HL-60 (cell line): ENCODE measurements around the gene SLC25A17.

Experiments used
- GABPA ChIP-seq: IDR thresholded peaks from 2 replicates; pipeline ENCODE4 v1.6.1; 2012; ENCODE audit warnings: low read depth
- POLR2AphosphoS5 ChIP-seq: IDR thresholded peaks from 2 replicates; pipeline ENCODE4 v1.6.1; 2012; ENCODE audit warnings: low read depth
- REST ChIP-seq: IDR thresholded peaks from 2 replicates; pipeline ENCODE4 v1.6.1; 2012; ENCODE audit warnings: low read depth; ENCODE audit not compliant: insufficient replicate concordance
- SPI1 ChIP-seq: IDR thresholded peaks from 2 replicates; pipeline ENCODE4 v1.6.1; 2012; ENCODE audit warnings: low read depth, mild to moderate bottlenecking, borderline replicate concordance
- TF ChIP-seq, protein P1 (sequence below): IDR thresholded peaks from one replicate; pipeline ENCODE4 v1.5.1; 2011; ENCODE audit warnings: low read length, control low read depth, inconsistent platforms; ENCODE audit not compliant: insufficient read depth

DNA sequence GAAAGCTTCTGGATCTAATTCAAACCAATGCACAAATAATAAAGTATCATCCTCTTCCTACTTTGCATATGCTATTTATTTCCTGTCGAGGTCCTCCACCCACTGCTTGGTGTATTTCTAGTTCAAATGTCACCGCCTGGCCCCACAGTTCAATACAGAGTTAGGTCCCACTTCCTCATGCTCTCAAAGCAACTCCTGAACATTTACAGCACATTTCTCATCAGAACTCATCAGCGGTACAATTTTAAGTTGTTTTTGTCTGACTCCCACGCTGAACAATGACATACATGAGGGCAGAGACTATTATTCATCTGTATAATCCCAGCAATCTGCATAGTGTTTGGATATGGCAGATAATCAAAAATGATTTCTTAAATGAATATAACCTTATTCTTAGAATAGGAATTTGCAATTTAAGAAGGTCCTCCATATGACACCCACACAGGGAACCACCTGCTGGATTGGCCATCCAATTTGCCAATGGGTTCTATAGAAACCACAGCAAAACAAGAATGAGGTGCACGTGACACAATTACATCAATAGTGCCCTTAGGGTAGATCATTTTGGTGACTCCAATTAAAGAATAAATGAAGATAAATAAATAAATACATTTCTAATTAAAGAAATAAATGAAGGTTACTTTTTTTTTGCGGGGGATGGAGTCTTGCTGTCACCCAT lies 54.2 kb downstream of the SLC25A17 start:
- TF ChIP-seq, protein P1, sequence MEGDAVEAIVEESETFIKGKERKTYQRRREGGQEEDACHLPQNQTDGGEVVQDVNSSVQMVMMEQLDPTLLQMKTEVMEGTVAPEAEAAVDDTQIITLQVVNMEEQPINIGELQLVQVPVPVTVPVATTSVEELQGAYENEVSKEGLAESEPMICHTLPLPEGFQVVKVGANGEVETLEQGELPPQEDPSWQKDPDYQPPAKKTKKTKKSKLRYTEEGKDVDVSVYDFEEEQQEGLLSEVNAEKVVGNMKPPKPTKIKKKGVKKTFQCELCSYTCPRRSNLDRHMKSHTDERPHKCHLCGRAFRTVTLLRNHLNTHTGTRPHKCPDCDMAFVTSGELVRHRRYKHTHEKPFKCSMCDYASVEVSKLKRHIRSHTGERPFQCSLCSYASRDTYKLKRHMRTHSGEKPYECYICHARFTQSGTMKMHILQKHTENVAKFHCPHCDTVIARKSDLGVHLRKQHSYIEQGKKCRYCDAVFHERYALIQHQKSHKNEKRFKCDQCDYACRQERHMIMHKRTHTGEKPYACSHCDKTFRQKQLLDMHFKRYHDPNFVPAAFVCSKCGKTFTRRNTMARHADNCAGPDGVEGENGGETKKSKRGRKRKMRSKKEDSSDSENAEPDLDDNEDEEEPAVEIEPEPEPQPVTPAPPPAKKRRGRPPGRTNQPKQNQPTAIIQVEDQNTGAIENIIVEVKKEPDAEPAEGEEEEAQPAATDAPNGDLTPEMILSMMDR, result no peak
- TF ChIP-seq POLR2AphosphoS5 (no peak), REST (no peak), SPI1 (no peak), GABPA (no peak)
